Endothelial cell of umbilical vein (primary cell): Measurements from ENCODE around the gene PAPPA. TPM values are rescaled to one million over a fixed set of nuclear protein-coding genes. Genes with fewer than 3 reads are reported as not detected.

Experiments
- BruUV-seq: library from RNA; stranded (reverse); fragments of 400-500 nt; replicated peaks from 2 replicates; lab custom pipeline; 2021; lab: Mats Ljungman, UMichigan
- CTCF ChIA-PET: fragments of 300-600, 350-600 bp; sonication (Branson Sonifier 250); formaldehyde crosslinking; loops from one replicate; lab custom pipeline; 2021; ENCODE audit warnings: antibody characterized with exemption, inconsistent platforms; lab: Charles Lee
- POLR2A ChIA-PET: fragments of 300-600, 350-600 bp; sonication (Branson Sonifier 250); formaldehyde crosslinking; loops from one replicate; lab custom pipeline; 2021; ENCODE audit warnings: antibody characterized with exemption, inconsistent platforms; lab: Charles Lee
- DNase-seq: peaks from one replicate; pipeline ENCODE4 v3.0.0-alpha.2; 2011; ENCODE audit warnings: low read depth, low spot score
- FAIRE-seq: peaks from 2 replicates; lab custom pipeline; 2011; peaks lifted over from hg19 to GRCh38; lab: Jason Lieb, UNC
- H2AFZ ChIP-seq: 2 replicates; pipeline ENCODE4 v1.6.0; 2012; ENCODE audit warnings: low read depth, low read length, control low read depth, inconsistent platforms
- H3K27ac ChIP-seq: 2 replicates; pipeline ENCODE4 v1.5.1; 2011; ENCODE audit warnings: low read depth, mild to moderate bottlenecking, control low read depth, low read length, moderate library complexity; ENCODE audit not compliant: insufficient read depth
- H3K27me3 ChIP-seq, 2 experiments: 2 replicates each; pipeline versions ENCODE4 v1.6.0 to v1.6.1; 2011; ENCODE audit warnings: low read length in 2 of 2, mixed read lengths in 1 of 2; ENCODE audit not compliant: control insufficient read depth in 2 of 2, insufficient read depth in 2 of 2
- H3K36me3 ChIP-seq, 2 experiments: 2 replicates in 1 of 2; 3 replicates in 1 of 2; pipeline ENCODE4 v1.5.1; 2011; ENCODE audit warnings: low read length in 2 of 2, mild to moderate bottlenecking in 1 of 2, moderate library complexity in 1 of 2; ENCODE audit not compliant: control insufficient read depth in 2 of 2, insufficient read depth in 2 of 2; ENCODE audit errors: extremely low read depth in 1 of 2
- H3K4me1 ChIP-seq: 3 replicates; pipeline ENCODE4 v1.5.1; 2011; ENCODE audit warnings: mild to moderate bottlenecking, low read length; ENCODE audit not compliant: control insufficient read depth, insufficient read depth; ENCODE audit errors: extremely low read depth
- H3K4me2 ChIP-seq: 2 replicates; pipeline ENCODE4 v1.6.1; 2011; ENCODE audit warnings: low read length, control low read depth, mixed read lengths; ENCODE audit not compliant: insufficient read depth
- H3K4me3 ChIP-seq, 3 experiments: fragments of 200-600 bp in 1 of 3; sonication (generic), shearing (Covaris generic) in 1 of 3; replicated peaks in 1 of 3; 2 replicates each; pipeline ENCODE4 v1.5.1; 2011 to 2016; ENCODE audit warnings: control low read depth in 3 of 3, low read length in 3 of 3, mild to moderate bottlenecking in 2 of 3, inconsistent platforms in 1 of 3, low read depth in 1 of 3, moderate library complexity in 1 of 3; ENCODE audit not compliant: insufficient read depth in 1 of 3
- H3K79me2 ChIP-seq: 2 replicates; pipeline ENCODE4 v1.6.0; 2012; ENCODE audit warnings: low read length, inconsistent platforms; ENCODE audit not compliant: control insufficient read depth, insufficient read depth
- H3K9ac ChIP-seq: replicated peaks from 2 replicates; pipeline ENCODE3; 2011; ENCODE audit warnings: low read length, control low read depth; ENCODE audit not compliant: insufficient read depth; ENCODE audit errors: extremely low read depth
- H3K9me1 ChIP-seq: replicated peaks from 3 replicates; pipeline ENCODE4 v1.6.0; 2011; ENCODE audit warnings: mild to moderate bottlenecking, low read length; ENCODE audit not compliant: control insufficient read depth, insufficient read depth; ENCODE audit errors: extremely low read depth
- H3K9me3 ChIP-seq: replicated peaks from 2 replicates; pipeline ENCODE4 v1.5.1; 2012; ENCODE audit warnings: low read length, inconsistent platforms; ENCODE audit not compliant: control insufficient read depth, insufficient read depth
- H4K20me1 ChIP-seq: replicated peaks from 2 replicates; pipeline ENCODE3; 2011; ENCODE audit warnings: mild to moderate bottlenecking, low read length; ENCODE audit not compliant: control insufficient read depth, insufficient read depth; ENCODE audit errors: extremely low read depth
- CTCF ChIP-seq, 2 donors: IDR thresholded peaks; 1 replicate in 1 of 2; 2 replicates in 1 of 2; pipeline ENCODE4 v1.5.1; 2011; ENCODE audit warnings: low read length in 2 of 2, mild to moderate bottlenecking in 2 of 2, moderate library complexity in 2 of 2, control low read depth in 1 of 2, inconsistent platforms in 1 of 2, low read depth in 1 of 2; ENCODE audit not compliant: insufficient read depth in 1 of 2; ENCODE audit errors: extremely low read depth in 1 of 2
- EZH2 ChIP-seq: IDR thresholded peaks from 2 replicates; pipeline ENCODE4 v1.6.1; 2012; ENCODE audit warnings: borderline replicate concordance, low read depth, mild to moderate bottlenecking, moderate library complexity, low read length, inconsistent platforms; ENCODE audit not compliant: severe bottlenecking
- FOS ChIP-seq: IDR thresholded peaks from 2 replicates; pipeline ENCODE4 v1.6.1; 2011; ENCODE audit warnings: mild to moderate bottlenecking, low read length, moderate library complexity, borderline replicate concordance; ENCODE audit not compliant: insufficient read depth
- GATA2 ChIP-seq: IDR thresholded peaks from 2 replicates; pipeline ENCODE4 v1.7.0; 2011; ENCODE audit warnings: low read depth, mild to moderate bottlenecking, moderate library complexity, mixed read lengths, low read length; ENCODE audit not compliant: insufficient read length, insufficient read depth
- JUN ChIP-seq: IDR thresholded peaks from 2 replicates; pipeline ENCODE4 v1.6.1; 2011; ENCODE audit warnings: borderline replicate concordance, low read depth; ENCODE audit not compliant: insufficient read length, insufficient read depth
- MAX ChIP-seq: IDR thresholded peaks from 2 replicates; pipeline ENCODE4 v1.6.1; 2011; ENCODE audit not compliant: insufficient read depth, insufficient read length
- MYC ChIP-seq: IDR thresholded peaks from one replicate; pipeline ENCODE4 v1.6.1; 2011; ENCODE audit warnings: mild to moderate bottlenecking, low read depth, low read length
- POLR2A ChIP-seq: IDR thresholded peaks from 2 replicates; pipeline ENCODE4 v1.6.1; 2012; ENCODE audit warnings: low read depth, mild to moderate bottlenecking, control low read depth, low read length
- POLR2AphosphoS5 ChIP-seq: IDR thresholded peaks from 2 replicates; pipeline ENCODE4 v1.6.1; 2012; ENCODE audit warnings: low read depth, mild to moderate bottlenecking, control low read depth, low read length, moderate library complexity; ENCODE audit not compliant: insufficient read depth
- dilution Hi-C: fragments of 300-500 bp; cut with MboI; formaldehyde crosslinking; loops from one replicate; pipeline ENCODE4 v1.15.0; 2019; ENCODE audit warnings: low sequenced_read_pairs; ENCODE audit not compliant: extremely low pct_ligation_motif_present
- intact Hi-C: fragments of 100-400 bp; cut with micrococcal nuclease; formaldehyde crosslinking; loops from one replicate; pipeline ENCODE4 v1.10.0; 2022
- polyA plus RNA-seq, 4 experiments: library from polyadenylated mRNA; depleted of rRNA in 3 of 4; stranded (reverse) in 3 of 4; unstranded in 1 of 4; fragments of >200 nt; gene quantifications; 2 replicates each; pipeline versions ENCODE4 v1.2.1 to v1.2.3, GENCODE V29; 2011 to 2012; ENCODE audit warnings: missing spikeins in 1 of 4
- total RNA-seq: library from RNA; stranded (reverse); gene quantifications from 2 replicates; pipeline ENCODE4 v1.2.3, GENCODE V29; 2021

The PAPPA gene
- total and polyA plus RNA-seq, 2 donors (not counting 3 experiments of a cell fraction or from before 2014, with no cell fraction given) = 0.13 to 0.41 TPM

GRCh38 chr9:116172216-116172615 lies 18.6 kb downstream of the PAPPA start:
- no peak overlapping the region for H3K27ac ChIP-seq
- no peaks in the 10 kb centered on the region for H3K36me3 ChIP-seq
- no peaks in the 10 kb centered on the region for H4K20me1 ChIP-seq
- no peaks in the 10 kb centered on the region for H3K4me1 ChIP-seq
- no peaks in the 10 kb centered on the region for H3K9me1 ChIP-seq
- no peak overlapping the region for H2AFZ ChIP-seq
- H3K9me3 ChIP-seq = no peaks in the 10 kb centered on the region
- FAIRE-seq (no peak), DNase-seq (no peak)
- H3K27me3 ChIP-seq = no peaks in the 10 kb centered on the region
- dilution Hi-C loops (no loop called here), intact Hi-C loops (no loop called here)
- H3K4me3 ChIP-seq = no peak overlapping the region
- no TSS peak for BruUV-seq
- H3K79me2 ChIP-seq = no peaks in the 10 kb centered on the region
- POLR2A ChIA-PET = no interaction called here
- H3K9ac ChIP-seq = no peak overlapping the region
- H3K4me2 ChIP-seq = no peak overlapping the region
- TF ChIP-seq POLR2A = no peak
- TF ChIP-seq JUN = no peak
- no peak for TF ChIP-seq GATA2
- no peak for TF ChIP-seq MYC
- no peak for TF ChIP-seq MAX
- TF ChIP-seq EZH2 = no peak
- no peak for TF ChIP-seq CTCF (IDR thresholded peaks at IDR 0.05; ENCODE audit: extremely low read depth in 1 of 2, insufficient read depth in 1 of 2, low read depth in 1 of 2, low read length in 2 of 2)
- no peak for TF ChIP-seq FOS
- no peak for TF ChIP-seq POLR2AphosphoS5
- CTCF ChIA-PET = interaction anchor here (1.7 kb wide), 1 partner anchor 11 kb away, joined by 6 read pairs; no protein-coding TSS in a partner anchor
